H9 (cell line): ENCODE data around the gene RADIL. TPM values are rescaled to one million over a fixed set of nuclear protein-coding genes. Genes with fewer than 3 reads are reported as not detected.

Experiments
- DNase-seq: peaks from one replicate; pipeline ENCODE4 v3.0.0-alpha.2; 2017
- H2AFZ ChIP-seq: one replicate; pipeline ENCODE4 v1.6.1; 2013; ENCODE audit warnings: mild to moderate bottlenecking, low read length, control low read depth, moderate library complexity
- H2AK5ac ChIP-seq: 2 replicates; pipeline ENCODE4 v1.6.1; 2013; ENCODE audit warnings: low read length, control low read depth, mixed read lengths; ENCODE audit not compliant: insufficient read length
- H2BK120ac ChIP-seq: one replicate; pipeline ENCODE4 v1.6.1; 2013; ENCODE audit warnings: low read depth, mild to moderate bottlenecking, low read length, control low read depth, inconsistent platforms; ENCODE audit not compliant: poor library complexity, severe bottlenecking
- H2BK12ac ChIP-seq: 2 replicates; pipeline ENCODE4 v1.6.1; 2013; ENCODE audit warnings: low read length, control low read depth, mixed read lengths, low read depth; ENCODE audit not compliant: insufficient read length
- H2BK15ac ChIP-seq: 2 replicates; pipeline ENCODE4 v1.6.1; 2013; ENCODE audit warnings: low read depth, low read length, control low read depth
- H2BK20ac ChIP-seq: one replicate; pipeline ENCODE4 v1.6.1; 2013; ENCODE audit warnings: low read depth, mild to moderate bottlenecking, low read length, control low read depth, inconsistent platforms; ENCODE audit not compliant: poor library complexity, severe bottlenecking
- H2BK5ac ChIP-seq: 2 replicates; pipeline ENCODE4 v1.6.1; 2013; ENCODE audit warnings: low read length, control low read depth, mixed read lengths; ENCODE audit not compliant: insufficient read length
- H3K14ac ChIP-seq: 2 replicates; pipeline ENCODE4 v1.6.1; 2013; ENCODE audit warnings: low read length, control low read depth; ENCODE audit not compliant: insufficient read depth
- H3K18ac ChIP-seq: 2 replicates; pipeline ENCODE4 v1.6.1; 2013; ENCODE audit warnings: low read depth, mild to moderate bottlenecking, mixed read lengths, low read length, control low read depth; ENCODE audit not compliant: insufficient read length
- H3K23ac ChIP-seq: 2 replicates; pipeline ENCODE4 v1.6.1; 2013; ENCODE audit warnings: low read length, control low read depth, mixed read lengths, low read depth; ENCODE audit not compliant: insufficient read length
- H3K23me2 ChIP-seq: 2 replicates; pipeline ENCODE4 v1.6.1; 2013; ENCODE audit warnings: low read depth, mild to moderate bottlenecking, mixed read lengths, low read length, control low read depth; ENCODE audit not compliant: insufficient read length, poor library complexity, severe bottlenecking
- H3K27ac ChIP-seq: 2 replicates; pipeline ENCODE4 v1.5.1; 2013; ENCODE audit warnings: low read length, control low read depth, mixed read lengths, low read depth; ENCODE audit not compliant: insufficient read length
- H3K27me3 ChIP-seq: 2 replicates; pipeline ENCODE4 v1.6.1; 2013; ENCODE audit warnings: low read length, control low read depth, inconsistent platforms; ENCODE audit not compliant: insufficient read depth
- H3K4ac ChIP-seq: 2 replicates; pipeline ENCODE4 v1.6.1; 2013; ENCODE audit warnings: low read depth, mild to moderate bottlenecking, control low read depth, inconsistent platforms, low read length, moderate library complexity
- H3K4me1 ChIP-seq: 2 replicates; pipeline ENCODE4 v1.6.1; 2013; ENCODE audit warnings: low read length, control low read depth, inconsistent platforms; ENCODE audit not compliant: insufficient read depth
- H3K4me2 ChIP-seq: 2 replicates; pipeline ENCODE4 v1.6.1; 2013; ENCODE audit warnings: low read length, control low read depth, mixed read lengths; ENCODE audit not compliant: insufficient read length, insufficient read depth
- H3K56ac ChIP-seq: 2 replicates; pipeline ENCODE4 v1.6.1; 2013; ENCODE audit warnings: low read depth, mild to moderate bottlenecking, mixed read lengths, low read length, control low read depth; ENCODE audit not compliant: insufficient read length
- H3K79me1 ChIP-seq: 2 replicates; pipeline ENCODE4 v1.6.1; 2013; ENCODE audit warnings: low read depth, mild to moderate bottlenecking, moderate library complexity, low read length, control low read depth, inconsistent platforms; ENCODE audit not compliant: insufficient read depth, poor library complexity, severe bottlenecking
- H3K79me2 ChIP-seq: 2 replicates; pipeline ENCODE4 v1.6.1; 2013; ENCODE audit warnings: low read length, control low read depth, inconsistent platforms; ENCODE audit not compliant: insufficient read depth
- H3K9ac ChIP-seq: 2 replicates; pipeline ENCODE4 v1.6.1; 2013; ENCODE audit warnings: low read length, control low read depth, mixed read lengths; ENCODE audit not compliant: insufficient read length; ENCODE audit errors: extremely low read depth
- H3K9me3 ChIP-seq: one replicate; pipeline ENCODE4 v1.6.1; 2013; ENCODE audit warnings: low read depth, low read length, inconsistent platforms; ENCODE audit not compliant: control insufficient read depth
- H3T11ph ChIP-seq: one replicate; pipeline ENCODE4 v1.6.1; 2013; ENCODE audit warnings: mild to moderate bottlenecking, low read length, control low read depth, inconsistent platforms
- H4K20me1 ChIP-seq: one replicate; pipeline ENCODE4 v1.6.1; 2013; ENCODE audit not compliant: control insufficient read depth, insufficient read length, insufficient read depth
- H4K5ac ChIP-seq: 2 replicates; pipeline ENCODE4 v1.6.1; 2013; ENCODE audit warnings: low read depth, mild to moderate bottlenecking, mixed read lengths, low read length, control low read depth; ENCODE audit not compliant: insufficient read length
- H4K8ac ChIP-seq: replicated peaks from 2 replicates; pipeline ENCODE4 v1.6.1; 2013; ENCODE audit warnings: low read length, control low read depth, mixed read lengths, low read depth; ENCODE audit not compliant: insufficient read length
- H4K91ac ChIP-seq: 2 replicates; pipeline ENCODE4 v1.6.1; 2013; ENCODE audit warnings: low read depth, mild to moderate bottlenecking, moderate library complexity, mixed read lengths, low read length, control low read depth; ENCODE audit not compliant: insufficient read length
- H3K27ac Mint-ChIP-seq, 3 experiments: 2 replicates in 2 of 3; 3 replicates in 1 of 3; pipeline ENCODE4 v1.8.0; 2020 to 2021; ENCODE audit warnings: mixed read lengths in 3 of 3, mild to moderate bottlenecking in 1 of 3, moderate library complexity in 1 of 3
- H3K27me3 Mint-ChIP-seq: 2 replicates; pipeline ENCODE4 v1.8.0; 2021; ENCODE audit warnings: low read depth, mild to moderate bottlenecking, moderate library complexity, mixed read lengths
- H3K36me3 Mint-ChIP-seq, 3 experiments: 2 replicates in 2 of 3; 3 replicates in 1 of 3; pipeline ENCODE4 v1.8.0; 2020 to 2021; ENCODE audit warnings: low read depth in 3 of 3, mixed read lengths in 3 of 3; ENCODE audit not compliant: insufficient read depth in 1 of 3
- H3K4me1 Mint-ChIP-seq, 2 experiments: 2 replicates each; pipeline ENCODE4 v1.8.0; 2020; ENCODE audit warnings: mixed read lengths in 2 of 2
- H3K4me3 Mint-ChIP-seq, 2 experiments: 2 replicates in 1 of 2; 3 replicates in 1 of 2; pipeline ENCODE4 v1.8.0; 2020 to 2021; ENCODE audit warnings: mild to moderate bottlenecking in 2 of 2, mixed read lengths in 2 of 2, moderate library complexity in 1 of 2
- H3K9me3 Mint-ChIP-seq, 2 experiments: 2 replicates in 1 of 2; 3 replicates in 1 of 2; pipeline ENCODE4 v1.8.0; 2020; ENCODE audit warnings: mild to moderate bottlenecking in 2 of 2, mixed read lengths in 2 of 2, moderate library complexity in 1 of 2
- WGBS: extraction: QIAGEN DNeasy Blood & Tissue Kit; methylation state at CpG from one replicate; pipeline ENCODE4 v1.1.7; 2013; ENCODE audit warnings: missing lambda C conversion rate, low lambda C conversion rate, mixed read lengths; ENCODE audit not compliant: insufficient read length; ENCODE audit errors: extremely low coverage; 5-methylcytosine and 5-hydroxymethylcytosine counted together
- total RNA-seq: library from RNA; stranded (reverse); gene quantifications from 2 replicates; pipeline ENCODE4 v1.2.1, GENCODE V29; 2021
- TF ChIP-seq, protein P1 (sequence below): fragments of 200-600 bp; sonication (generic); conservative IDR thresholded peaks from 3 replicates; pipeline ENCODE4 v1.8.0; 2021; ENCODE audit warnings: antibody characterized with exemption, mild to moderate bottlenecking

RADIL gene
- total RNA-seq, 1 experiment from 2014 or later = 4.7 TPM

DNA sequence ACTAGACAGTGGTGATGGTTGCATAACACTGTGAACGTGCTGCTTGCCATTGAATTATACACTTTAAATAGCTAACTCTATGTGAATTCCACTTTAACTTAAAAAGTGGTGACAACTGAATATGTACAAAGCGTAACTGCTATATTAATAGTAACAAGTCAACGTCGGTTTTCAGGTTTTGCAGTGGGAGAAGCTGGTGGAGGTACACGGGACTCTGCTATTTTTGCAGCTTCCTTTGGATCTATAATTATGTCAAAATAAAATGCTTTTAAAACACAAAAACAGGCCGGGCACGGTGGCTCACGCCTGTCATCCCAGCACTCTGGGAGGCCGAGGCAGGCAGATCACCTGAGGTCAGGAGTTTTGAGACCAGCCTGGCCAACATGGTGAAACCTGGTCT lies 87.1 kb downstream of the RADIL start:
- Histone ChIP-seq H4K91ac (no peak overlapping the region), H2AFZ (no peak overlapping the region), H3T11ph (no peak overlapping the region), H3K56ac (no peak overlapping the region), H3K9ac (no peak overlapping the region), H3K18ac (no peak overlapping the region), H3K9me3 (no peaks in the 10 kb centered on the region), H3K4me1 (no peaks in the 10 kb centered on the region), H3K27me3 (no peaks in the 10 kb centered on the region), H3K27ac (no peak overlapping the region), H3K23me2 (peaks cover 5% of the 10 kb centered on the region), H2BK12ac (no peak overlapping the region), H3K4me2 (no peak overlapping the region), H4K5ac (no peak overlapping the region), H2BK5ac (no peak overlapping the region), H4K20me1 (no peaks in the 10 kb centered on the region), H3K23ac (no peak overlapping the region), H2BK20ac (no peak overlapping the region), H2BK120ac (no peak overlapping the region), H2AK5ac (no peak overlapping the region), H3K79me1 (no peaks in the 10 kb centered on the region), H4K8ac (no peak overlapping the region), H3K79me2 (no peaks in the 10 kb centered on the region), H2BK15ac (no peak overlapping the region), H3K14ac (no peak overlapping the region), H3K4ac (no peak overlapping the region)
- Mint-ChIP-seq H3K9me3 (peaks cover 0 to 3% of the 10 kb centered on the region in 2 experiments; a peak in 2 of 5 replicates), H3K27me3 (no peaks in the 10 kb centered on the region; the same call in 1 of the 2 replicates), H3K4me3 (no peak overlapping the region), H3K27ac (no peak overlapping the region), H3K4me1 (peaks cover 6 to 7% of the 10 kb centered on the region in 2 experiments; a peak in 3 of 4 replicates), H3K36me3 (peaks cover 7 to 12% (median 10%) of the 10 kb centered on the region in 3 experiments; a peak in 6 of 7 replicates)
- TF ChIP-seq, protein P1, sequence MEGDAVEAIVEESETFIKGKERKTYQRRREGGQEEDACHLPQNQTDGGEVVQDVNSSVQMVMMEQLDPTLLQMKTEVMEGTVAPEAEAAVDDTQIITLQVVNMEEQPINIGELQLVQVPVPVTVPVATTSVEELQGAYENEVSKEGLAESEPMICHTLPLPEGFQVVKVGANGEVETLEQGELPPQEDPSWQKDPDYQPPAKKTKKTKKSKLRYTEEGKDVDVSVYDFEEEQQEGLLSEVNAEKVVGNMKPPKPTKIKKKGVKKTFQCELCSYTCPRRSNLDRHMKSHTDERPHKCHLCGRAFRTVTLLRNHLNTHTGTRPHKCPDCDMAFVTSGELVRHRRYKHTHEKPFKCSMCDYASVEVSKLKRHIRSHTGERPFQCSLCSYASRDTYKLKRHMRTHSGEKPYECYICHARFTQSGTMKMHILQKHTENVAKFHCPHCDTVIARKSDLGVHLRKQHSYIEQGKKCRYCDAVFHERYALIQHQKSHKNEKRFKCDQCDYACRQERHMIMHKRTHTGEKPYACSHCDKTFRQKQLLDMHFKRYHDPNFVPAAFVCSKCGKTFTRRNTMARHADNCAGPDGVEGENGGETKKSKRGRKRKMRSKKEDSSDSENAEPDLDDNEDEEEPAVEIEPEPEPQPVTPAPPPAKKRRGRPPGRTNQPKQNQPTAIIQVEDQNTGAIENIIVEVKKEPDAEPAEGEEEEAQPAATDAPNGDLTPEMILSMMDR = no peak
- WGBS = no CpG with 5 or more reads among the region's 9 CpGs
- DNase-seq = no peak
